ENCODE results near the gene C21orf91.
A peak's percentile ranks its signal among the peaks of the same experiment; 100 is the strongest.
"Not testable (repeated sequence)": the region's sequence is repeated elsewhere in the genome, so short reads cannot be mapped to it uniquely, and the experiment has no call there.

C21orf91 gene

DNA sequence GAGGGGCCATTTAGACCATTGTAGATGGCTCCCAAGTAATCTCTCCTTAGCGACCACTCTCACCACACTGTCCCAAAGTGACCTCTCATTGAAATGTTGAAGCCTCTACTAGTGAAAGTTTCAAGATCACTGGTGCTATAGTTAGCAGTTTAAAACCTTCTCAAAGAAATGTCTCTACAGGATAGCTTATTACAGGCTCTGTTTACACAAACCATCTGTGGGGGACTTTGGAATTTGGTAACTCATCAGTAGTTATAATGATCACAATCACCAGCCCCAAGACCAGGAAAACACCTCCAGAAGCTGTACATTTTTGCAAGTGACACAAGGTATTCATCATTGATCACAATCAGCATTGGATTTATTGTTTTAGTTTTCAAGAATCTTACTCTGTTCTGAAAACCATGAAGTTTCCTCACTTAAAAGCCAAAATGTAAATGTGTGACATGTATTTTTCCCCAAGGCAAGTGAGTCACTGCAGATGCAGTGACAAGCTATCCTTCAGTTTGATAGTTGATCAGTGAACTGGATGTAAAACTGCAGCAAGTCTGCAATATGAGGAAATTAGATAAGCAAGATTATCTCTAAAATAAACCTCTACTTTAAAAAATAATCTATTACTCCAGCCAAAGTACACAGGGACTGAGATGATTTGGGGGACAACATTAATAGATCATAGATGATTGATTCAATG lies 41.9 kb downstream of the C21orf91 start:
- DNase-seq (ENCODE audit: low spot score): no peak

DNA sequence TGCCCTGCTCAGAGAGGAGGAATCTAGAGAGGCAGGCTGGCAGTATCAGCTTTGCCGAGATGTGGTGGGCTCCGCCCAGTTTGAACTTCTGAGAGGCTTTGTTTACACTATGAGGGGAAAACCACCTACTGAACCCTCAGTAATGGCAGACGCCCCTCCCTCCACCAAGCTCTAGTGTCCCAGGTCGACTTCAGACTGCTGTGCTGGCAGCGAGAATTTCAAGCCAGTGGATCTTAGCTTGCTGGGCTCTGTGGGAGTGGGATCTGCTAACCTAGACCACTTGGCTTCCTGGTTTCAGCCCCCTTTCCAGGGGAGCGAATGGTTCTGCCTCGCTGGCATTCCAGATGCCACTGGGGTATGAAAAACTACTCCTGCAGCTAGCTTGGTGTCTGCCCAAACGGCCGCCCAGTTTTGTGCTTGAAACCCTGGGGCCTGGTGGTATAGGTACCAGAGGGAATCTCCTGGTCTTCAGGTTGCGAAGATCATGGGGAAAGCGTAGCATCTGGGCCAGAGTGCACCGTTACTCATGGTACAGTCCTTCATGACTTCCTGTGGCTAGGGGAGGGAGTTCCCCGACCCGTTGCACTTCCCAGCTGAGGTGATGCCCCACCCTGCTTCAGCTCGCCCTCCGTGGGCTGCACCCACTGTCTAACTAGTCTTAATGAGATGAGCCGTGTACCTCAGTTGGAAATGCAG lies 43.6 kb downstream of the C21orf91 start:
- DNase-seq (ENCODE audit: low spot score): no peak

DNA sequence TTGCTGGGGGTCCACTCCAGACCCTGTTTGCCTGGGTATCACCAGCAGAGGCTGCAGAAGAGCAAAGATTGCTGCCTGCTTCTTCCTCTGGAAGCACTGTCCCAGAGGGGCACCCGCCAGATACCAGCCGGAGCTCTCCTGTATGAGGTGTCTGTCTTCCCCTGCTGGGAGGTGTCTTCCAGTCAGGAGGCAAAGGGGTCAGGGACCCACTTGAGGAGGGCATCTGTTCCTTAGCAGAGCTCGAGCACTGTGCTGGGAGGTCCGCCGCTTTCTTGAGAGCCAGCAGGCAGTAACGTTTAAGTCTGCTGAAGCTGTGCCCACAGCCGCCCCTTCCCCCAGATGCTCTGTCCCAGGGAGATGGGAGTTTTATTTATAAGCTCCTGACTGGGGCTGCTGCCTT lies 44.1 kb downstream of the C21orf91 start:
- not testable (repeated sequence) for DNase-seq (ENCODE audit: low spot score)

DNA sequence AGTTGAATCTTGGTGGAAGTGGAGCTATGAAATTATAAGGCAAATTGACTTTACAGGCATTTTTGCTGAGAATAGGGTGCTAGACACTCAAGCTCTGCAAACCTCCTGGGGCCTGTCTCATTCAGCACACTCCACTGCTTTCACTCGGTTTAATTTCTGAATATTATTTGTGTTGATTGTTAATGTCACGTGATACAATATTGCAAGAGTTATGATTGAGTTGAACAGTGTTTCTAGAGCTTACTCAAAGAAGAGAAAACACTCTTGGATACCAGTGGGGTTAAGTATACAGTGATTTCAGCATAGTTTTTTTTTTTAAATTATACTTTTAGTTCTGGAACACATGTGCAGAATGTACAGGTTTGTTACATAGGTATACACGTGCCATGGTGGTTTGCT lies 49.7 kb downstream of the C21orf91 start:
- DNase-seq (ENCODE audit: low spot score): no peak

DNA sequence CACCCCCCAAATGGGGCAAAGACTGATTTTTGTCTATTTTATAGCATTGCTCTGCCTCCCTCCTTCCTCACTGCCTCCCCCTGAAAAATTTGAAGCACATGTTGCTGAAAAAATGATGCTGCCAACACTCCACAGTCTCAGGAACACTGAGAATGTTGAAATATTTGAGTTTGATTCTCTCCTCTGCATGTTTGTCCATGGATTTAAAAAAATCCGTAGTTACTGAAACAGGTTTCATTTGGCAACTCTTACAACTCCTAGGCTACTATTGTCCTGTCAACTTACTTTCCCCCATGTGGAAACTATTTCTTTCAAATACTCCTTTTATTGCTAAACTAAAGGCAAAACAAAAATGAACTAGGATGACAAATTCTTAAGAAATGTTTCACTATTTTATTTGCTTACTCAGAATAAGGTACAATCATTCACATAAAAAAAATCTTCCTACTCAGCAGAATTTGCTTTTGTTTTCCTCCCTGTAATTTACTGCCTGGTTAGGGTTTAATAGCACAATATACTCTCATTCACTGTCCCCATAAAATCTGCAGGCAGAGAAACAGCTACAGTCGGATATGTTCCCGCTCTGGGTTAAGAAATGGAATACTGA lies 50.2 kb downstream of the C21orf91 start:
- peak; percentile 13 for DNase-seq (ENCODE audit: low spot score)

DNA sequence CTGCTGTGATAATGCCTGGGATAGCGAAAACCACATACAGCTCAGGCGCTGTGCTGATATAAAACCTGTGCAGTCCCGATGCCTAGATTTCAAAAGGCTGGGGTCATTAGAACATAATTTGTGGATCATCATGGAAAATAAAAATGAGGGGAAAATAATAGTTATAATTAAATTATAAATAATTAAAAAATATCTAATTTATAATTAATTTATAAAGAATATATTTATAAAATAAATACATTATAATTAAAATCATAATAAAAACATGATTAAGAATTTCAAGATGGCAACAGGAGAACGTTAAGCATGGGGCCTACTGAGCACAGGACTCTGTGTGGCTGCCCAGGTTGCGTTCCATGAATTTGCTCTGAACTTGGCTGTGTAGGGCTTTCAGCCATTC lies 53.9 kb downstream of the C21orf91 start:
- DNase-seq (ENCODE audit: low spot score): no peak

DNA sequence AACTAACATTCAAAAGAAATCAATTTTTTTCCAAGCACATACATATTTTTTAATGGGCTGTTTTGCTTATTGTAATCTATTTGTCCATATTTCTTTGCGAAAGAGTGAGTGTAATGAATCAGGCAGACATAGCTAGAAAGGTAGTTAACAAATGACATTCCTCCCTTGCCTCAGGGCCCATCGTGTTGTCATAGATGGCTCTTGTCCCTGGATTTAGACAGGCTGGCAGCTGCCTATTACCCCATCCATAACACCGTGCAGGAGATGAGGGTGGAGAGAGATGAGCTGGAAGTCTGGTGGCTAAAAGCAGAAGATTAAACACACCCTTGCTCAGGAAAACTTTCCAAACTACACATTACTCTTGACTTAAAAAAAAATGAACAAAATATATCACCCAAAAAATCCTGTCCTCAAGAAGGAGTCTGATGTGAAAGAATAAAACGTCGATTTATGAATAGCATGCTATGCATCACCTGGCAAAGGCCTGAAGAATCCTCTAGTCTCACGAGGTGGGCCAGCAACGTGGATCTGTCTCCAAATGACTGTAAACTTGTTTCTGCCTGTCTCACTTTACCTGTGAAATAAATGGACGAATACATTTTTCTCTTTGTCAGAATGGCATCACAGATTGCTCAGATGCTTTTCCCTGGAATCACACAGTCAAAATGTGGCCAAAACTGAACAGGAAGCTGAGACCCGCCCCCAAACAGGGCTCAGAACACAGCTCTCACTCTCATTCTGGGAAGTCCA lies 55.7 kb downstream of the C21orf91 start:
- DNase-seq (ENCODE audit: low spot score): no peak

DNA sequence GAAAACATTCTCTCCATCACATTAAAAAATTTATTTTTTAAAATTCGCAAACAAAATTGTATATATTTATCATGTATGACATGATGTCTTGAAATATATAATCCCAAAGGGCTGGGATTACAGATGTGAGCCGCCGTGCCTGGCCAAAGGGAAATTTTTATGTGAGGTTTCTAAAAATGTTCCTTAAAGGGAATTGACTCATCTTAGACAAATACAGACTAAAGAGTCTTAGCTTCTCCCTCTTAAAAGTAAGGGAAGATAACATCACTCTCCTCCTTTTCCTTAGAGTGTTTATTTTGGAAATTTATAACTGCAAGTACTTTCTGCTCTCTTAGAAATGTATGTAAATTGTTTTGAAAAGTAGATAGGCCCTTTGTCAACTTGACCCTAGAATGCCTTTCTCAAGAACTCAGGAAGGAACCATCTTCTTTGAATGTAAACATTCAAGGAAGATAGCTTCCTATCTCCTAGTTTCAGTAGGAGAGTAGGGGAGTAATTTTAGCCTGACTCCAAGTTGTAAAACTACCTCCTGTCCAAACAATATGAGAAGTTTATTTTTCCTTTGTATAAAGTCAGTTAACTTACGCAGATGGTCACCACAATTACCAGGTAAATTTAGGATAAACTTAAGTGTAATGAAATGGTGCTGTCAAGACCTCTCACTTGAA lies 59.5 kb downstream of the C21orf91 start:
- DNase-seq (ENCODE audit: low spot score): no peak

DNA sequence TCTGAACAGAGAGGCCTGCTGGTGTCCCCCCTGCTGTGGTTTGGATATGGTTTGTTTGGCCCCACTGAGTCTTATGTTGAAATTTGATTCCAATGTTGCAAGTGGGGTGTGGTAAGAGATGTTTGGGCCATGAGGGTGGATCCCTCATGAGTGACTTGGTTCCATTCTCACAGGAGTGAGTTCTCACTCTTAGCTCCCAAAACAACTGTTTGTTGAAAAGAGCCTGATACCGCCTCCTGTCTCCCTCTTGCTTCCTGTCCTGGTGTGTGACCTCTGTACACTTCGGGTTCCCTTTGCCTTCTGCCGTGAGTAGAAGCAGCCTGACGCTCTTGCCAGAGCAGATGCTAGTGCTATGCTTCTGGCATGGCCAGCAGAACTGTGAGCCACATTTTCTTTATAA lies 60.5 kb downstream of the C21orf91 start:
- no peak for DNase-seq (ENCODE audit: low spot score)

DNA sequence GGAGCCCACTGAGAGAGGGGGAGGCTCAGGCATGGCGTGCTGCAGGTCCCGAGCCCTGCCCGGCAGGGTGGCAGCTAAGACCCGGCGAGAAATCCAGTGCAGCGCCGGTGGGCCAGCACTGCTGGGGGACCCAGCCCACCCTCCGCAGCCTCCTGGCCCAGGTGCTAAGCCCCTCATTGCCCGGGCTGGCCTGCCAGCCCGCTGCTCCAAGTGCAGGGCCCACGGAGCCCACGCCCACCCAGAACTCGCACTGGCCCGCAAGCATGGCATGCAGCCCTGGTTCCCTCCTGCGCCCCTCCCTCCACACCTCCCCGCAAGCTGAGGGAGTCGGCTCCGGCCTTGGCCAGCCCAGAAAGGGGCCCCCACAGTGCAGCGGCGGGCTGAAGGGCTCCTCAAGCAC lies 61.5 kb downstream of the C21orf91 start:
- no peak for DNase-seq (ENCODE audit: low spot score)

DNA sequence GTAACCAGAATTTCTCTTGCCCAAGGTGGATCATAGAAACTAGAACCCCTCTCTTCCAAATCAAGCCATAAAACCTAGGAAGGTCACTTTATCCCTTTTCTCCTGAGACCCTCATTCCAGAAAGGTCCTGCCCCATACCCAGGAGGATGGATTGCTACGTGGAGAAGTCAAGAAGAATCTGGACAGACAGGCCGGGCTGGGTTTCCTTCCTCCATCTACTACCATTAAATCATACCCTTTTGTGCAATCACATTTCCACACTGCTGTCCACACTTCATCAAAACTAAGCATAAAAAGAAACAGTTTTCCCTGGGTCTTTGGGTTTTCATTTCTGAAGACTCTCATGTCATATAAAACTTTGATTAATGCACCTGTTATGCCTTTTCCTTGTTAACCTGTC lies 65.4 kb downstream of the C21orf91 start:
- no peak for DNase-seq (ENCODE audit: low spot score)

DNA sequence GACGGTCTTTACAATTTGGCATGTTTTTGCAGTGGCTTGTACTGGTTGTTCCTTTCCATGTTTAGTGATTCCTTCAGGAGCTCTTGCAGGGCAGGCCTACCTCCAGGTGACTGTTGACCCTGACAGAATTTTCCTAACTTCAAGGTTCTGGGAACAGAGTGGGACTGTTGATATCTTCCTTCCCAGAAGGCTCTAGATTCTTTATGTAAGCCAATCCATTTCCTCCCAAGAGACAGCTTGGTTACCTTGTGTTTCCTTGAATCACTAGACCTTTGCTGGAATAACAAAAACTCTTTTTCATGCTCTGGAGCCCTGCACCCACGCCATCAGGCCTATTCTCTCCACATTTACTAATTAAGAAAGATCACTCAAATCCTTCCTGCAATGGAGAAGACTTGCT lies 67.0 kb downstream of the C21orf91 start:
- DNase-seq (ENCODE audit: low spot score): no peak

DNA sequence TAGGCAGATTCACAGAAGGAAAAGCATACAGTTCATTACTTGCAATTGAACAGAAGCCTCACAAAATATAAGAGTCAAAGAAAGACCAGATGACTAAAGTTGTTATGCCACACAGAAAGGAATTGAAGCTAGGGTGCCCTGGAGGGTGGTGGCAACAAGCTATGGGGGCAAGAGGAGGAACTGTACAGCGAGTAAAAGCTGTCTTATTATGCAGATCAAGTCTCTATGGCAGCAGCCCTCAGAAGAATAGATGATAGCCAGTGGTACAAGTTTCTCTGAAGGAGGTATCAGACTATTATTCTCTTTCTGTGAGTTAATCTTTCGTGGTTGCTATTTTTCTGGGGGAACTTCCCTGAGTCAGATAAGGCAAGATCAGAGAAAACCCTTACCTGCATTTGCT lies 72.2 kb downstream of the C21orf91 start:
- DNase-seq (ENCODE audit: low spot score): no peak

DNA sequence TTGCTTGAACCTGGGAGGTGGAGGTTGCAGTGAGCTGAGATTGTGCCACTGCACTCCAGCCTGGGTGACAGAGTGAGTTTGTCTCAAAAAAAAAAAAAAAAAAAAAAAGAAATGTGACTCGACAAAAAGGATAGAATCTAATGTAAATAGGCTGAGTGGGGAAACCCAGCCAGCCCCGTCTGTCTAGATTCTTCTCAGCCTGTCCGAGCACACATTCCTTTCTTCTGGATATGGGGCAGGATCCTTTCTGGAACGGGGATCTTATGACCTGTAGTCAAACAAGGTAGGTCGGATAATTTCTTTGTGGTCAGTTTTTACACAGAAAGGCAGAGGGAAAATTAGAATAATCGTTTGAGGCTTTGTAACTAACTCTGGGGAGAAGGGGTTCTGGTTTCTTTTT lies 74.1 kb downstream of the C21orf91 start:
- DNase-seq (ENCODE audit: low spot score): no peak

DNA sequence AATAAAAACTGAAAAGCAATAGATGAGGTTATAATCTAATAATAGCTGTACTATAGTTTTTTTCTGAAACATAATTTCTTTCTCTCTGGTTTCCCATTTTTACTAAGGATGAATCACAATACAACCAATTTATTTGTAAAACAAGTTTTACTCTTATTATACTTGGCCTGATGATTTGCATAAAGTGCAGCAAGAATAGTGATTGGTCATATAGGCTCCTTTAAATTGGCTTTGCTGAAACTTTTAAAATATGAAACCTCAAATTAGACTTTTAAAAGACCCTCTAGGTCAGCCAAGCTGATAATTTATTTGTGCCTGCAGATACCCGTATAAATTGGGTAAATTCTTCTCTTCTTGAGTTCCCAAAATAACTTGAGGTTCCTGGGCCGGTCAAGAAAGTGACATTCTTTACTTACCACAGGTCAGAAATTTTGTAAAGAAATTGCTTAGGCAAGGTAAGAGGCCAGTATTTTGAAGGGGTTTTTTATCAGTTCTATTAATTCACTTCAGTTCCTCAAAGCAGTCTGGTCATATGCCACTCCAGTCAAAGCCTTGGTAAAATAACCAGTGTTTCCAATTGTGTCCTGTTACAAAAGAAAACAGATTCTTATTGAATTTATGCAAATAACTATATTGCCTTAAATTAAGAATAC lies 76.1 kb downstream of the C21orf91 start:
- no peak for DNase-seq (ENCODE audit: low spot score)

DNA sequence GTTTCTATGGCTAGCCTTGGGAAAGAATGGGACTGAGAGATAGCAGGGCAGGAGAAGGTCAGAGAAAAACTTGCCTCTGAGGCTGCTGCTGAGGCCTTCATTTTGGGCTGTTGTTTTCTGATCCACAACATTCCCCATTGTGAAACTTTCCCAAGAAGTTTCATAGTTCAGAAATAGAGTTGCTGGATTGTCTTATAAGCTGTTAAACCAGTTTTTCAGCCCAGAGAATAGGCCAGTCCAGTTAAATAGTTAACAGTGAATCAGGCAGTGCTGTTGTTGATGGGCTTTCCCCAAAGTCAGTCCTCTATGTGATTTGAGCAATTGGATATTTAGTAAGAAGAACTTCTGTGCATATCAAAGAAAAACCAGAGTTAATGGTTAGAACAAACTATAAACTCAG lies 77.0 kb downstream of the C21orf91 start:
- no peak for DNase-seq (ENCODE audit: low spot score)
